ENCODE data around the gene RUNX1.

Gene RUNX1

GRCh38 chr21:34835526-34835925, 213.6 kb downstream of the RUNX1 start:
- TF ChIP-seq, protein P1, sequence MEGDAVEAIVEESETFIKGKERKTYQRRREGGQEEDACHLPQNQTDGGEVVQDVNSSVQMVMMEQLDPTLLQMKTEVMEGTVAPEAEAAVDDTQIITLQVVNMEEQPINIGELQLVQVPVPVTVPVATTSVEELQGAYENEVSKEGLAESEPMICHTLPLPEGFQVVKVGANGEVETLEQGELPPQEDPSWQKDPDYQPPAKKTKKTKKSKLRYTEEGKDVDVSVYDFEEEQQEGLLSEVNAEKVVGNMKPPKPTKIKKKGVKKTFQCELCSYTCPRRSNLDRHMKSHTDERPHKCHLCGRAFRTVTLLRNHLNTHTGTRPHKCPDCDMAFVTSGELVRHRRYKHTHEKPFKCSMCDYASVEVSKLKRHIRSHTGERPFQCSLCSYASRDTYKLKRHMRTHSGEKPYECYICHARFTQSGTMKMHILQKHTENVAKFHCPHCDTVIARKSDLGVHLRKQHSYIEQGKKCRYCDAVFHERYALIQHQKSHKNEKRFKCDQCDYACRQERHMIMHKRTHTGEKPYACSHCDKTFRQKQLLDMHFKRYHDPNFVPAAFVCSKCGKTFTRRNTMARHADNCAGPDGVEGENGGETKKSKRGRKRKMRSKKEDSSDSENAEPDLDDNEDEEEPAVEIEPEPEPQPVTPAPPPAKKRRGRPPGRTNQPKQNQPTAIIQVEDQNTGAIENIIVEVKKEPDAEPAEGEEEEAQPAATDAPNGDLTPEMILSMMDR (IDR thresholded peaks at IDR 0.05; ENCODE audit: low read depth, low read length): no peak
- Histone ChIP-seq H3K27me3 (no peaks in the 10 kb centered on the region), H3K4me1 (no peaks in the 10 kb centered on the region), H3K36me3 (no peaks in the 10 kb centered on the region), H3K9me3 (no peaks in the 10 kb centered on the region), H3K4me3 (ENCODE audit: low read depth, low read length) (no peak overlapping the region)
- no peak for DNase-seq

GRCh38 chr21:34834852-34835501, 214.1 kb downstream of the RUNX1 start:
- TF ChIP-seq, protein P1 (IDR thresholded peaks at IDR 0.05; ENCODE audit: low read depth, low read length): no peak
- DNase-seq: no peak
- H3K36me3 ChIP-seq: no peaks in the 10 kb centered on the region
- H3K4me1 ChIP-seq: no peaks in the 10 kb centered on the region
- H3K4me3 ChIP-seq (ENCODE audit: low read depth, low read length): no peak overlapping the region
- no peaks in the 10 kb centered on the region for H3K27me3 ChIP-seq
- H3K9me3 ChIP-seq: no peaks in the 10 kb centered on the region

GRCh38 chr21:34834290-34834689, 214.8 kb downstream of the RUNX1 start:
- no peaks in the 10 kb centered on the region for H3K4me1 ChIP-seq
- no peak overlapping the region for H3K4me3 ChIP-seq (ENCODE audit: low read depth, low read length)
- no peaks in the 10 kb centered on the region for H3K36me3 ChIP-seq
- H3K9me3 ChIP-seq: no peaks in the 10 kb centered on the region
- TF ChIP-seq, protein P1 (IDR thresholded peaks at IDR 0.05; ENCODE audit: low read depth, low read length): no peak
- DNase-seq: no peak
- H3K27me3 ChIP-seq: no peaks in the 10 kb centered on the region

- DNase-seq: no peak
- Histone ChIP-seq H3K4me1 (no peaks in the 10 kb centered on the region), H3K27me3 (no peaks in the 10 kb centered on the region), H3K36me3 (no peaks in the 10 kb centered on the region), H3K9me3 (0 out of 2 replicates have a peak, but pooled peaks cover 3% of the 10 kb centered on the region), H3K4me3 (ENCODE audit: low read depth, low read length) (no peak overlapping the region)
- TF ChIP-seq, protein P1 (IDR thresholded peaks at IDR 0.05; ENCODE audit: low read depth, low read length): no peak
Measured at GRCh38 chr21:34833465-34833864, 215.6 kb downstream of the RUNX1 start.

DNA sequence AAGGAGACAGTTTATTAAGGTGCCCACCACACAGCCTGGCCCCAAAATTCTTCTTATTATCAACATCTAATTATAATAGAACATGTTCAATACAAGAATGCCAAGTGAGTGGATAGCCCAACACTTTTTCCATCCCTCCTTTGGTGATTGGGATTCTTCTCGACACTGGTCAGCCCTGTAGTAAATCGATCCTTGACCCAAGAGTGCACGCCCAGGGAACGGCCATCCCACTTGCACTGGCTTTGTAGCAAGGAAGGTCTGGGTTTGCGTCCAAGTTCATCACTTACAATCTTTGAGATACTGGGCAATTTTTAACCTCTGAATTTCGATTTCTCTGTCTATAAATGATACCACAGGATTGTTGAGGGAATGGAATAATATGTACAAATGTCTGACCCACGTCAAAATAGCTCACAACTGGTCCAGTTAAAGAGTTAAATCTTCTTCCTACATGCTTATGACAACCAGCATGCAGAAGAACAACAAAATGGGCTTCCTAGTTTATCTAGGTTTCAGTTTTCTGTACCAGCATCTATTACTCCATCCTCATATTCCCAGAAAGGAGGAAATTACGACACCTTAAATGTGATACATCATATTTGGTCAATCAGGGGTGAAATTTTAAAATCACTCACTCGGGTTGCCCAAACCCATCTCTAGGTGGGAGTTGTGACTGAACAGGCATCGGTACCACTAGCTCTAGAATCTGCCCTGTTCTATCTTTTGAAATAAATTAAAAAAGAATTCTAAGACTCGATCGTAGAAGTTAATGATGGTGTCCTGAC, 218.5 kb downstream of the RUNX1 start:
- Histone ChIP-seq H3K4me3 (ENCODE audit: low read depth, low read length) (no peak overlapping the region), H3K4me1 (no peaks in the 10 kb centered on the region), H3K27me3 (no peaks in the 10 kb centered on the region), H3K9me3 (0 out of 2 replicates have a peak, but pooled peaks cover 3% of the 10 kb centered on the region), H3K36me3 (no peaks in the 10 kb centered on the region)
- no peak for DNase-seq
- TF ChIP-seq, protein P1 (IDR thresholded peaks at IDR 0.05; ENCODE audit: low read depth, low read length): no peak
